GM10248 (cell line): Measurements from ENCODE around the gene CYBRD1.
"Not testable (repeated sequence)": the region's sequence is repeated elsewhere in the genome, so short reads cannot be mapped to it uniquely, and the experiment has no call there.

Experiments used
- CTCF ChIA-PET: fragments of 300-600 bp; sonication (Branson Sonifier 250); formaldehyde crosslinking; extraction: SDS; loops from one replicate; lab custom pipeline; 2021; ENCODE audit warnings: antibody characterized with exemption; lab: Yijun Ruan, JAX
- POLR2A ChIA-PET: fragments of 350-650 bp; sonication (Branson Sonifier 250); formaldehyde crosslinking; extraction: SDS; loops from one replicate; lab custom pipeline; 2020; ENCODE audit warnings: antibody characterized with exemption; lab: Yijun Ruan, JAX
- DNase-seq: peaks from one replicate; pipeline ENCODE4 v3.0.0; 2012; ENCODE audit errors: extremely low spot score
- TF ChIP-seq, protein P1 (sequence below): IDR thresholded peaks from 2 replicates; pipeline ENCODE4 v1.5.1; 2012; ENCODE audit warnings: mild to moderate bottlenecking, low read depth; ENCODE audit errors: extremely low read depth, missing control alignments, control extremely low read depth

The CYBRD1 gene

DNA sequence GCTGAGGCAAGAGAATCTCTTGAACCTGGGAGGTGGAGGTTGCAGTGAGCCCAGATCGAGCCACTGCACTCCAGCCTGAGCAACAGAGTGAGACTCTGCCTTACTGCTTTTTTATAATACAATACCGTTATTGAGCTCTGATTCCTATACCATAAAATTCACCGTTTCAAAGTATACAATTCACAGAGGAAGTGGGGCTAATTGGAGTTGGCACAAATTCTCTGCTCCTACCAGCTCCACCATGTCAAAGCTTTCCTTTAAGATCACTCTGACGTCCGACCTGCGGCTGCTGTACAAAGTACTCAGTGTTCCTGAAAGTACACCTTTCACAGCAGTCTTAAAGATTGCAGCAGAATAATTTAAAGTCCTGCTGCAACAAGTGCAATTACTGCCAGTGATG is 29.6 kb upstream of the CYBRD1 start:
- ChIA-PET POLR2A (no interaction called here), CTCF (interaction anchor here (1.2 kb wide), 1 partner anchor 14 kb away, joined by 3 read pairs; no protein-coding TSS in a partner anchor)
- TF ChIP-seq, protein P1, sequence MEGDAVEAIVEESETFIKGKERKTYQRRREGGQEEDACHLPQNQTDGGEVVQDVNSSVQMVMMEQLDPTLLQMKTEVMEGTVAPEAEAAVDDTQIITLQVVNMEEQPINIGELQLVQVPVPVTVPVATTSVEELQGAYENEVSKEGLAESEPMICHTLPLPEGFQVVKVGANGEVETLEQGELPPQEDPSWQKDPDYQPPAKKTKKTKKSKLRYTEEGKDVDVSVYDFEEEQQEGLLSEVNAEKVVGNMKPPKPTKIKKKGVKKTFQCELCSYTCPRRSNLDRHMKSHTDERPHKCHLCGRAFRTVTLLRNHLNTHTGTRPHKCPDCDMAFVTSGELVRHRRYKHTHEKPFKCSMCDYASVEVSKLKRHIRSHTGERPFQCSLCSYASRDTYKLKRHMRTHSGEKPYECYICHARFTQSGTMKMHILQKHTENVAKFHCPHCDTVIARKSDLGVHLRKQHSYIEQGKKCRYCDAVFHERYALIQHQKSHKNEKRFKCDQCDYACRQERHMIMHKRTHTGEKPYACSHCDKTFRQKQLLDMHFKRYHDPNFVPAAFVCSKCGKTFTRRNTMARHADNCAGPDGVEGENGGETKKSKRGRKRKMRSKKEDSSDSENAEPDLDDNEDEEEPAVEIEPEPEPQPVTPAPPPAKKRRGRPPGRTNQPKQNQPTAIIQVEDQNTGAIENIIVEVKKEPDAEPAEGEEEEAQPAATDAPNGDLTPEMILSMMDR, result no peak
- DNase-seq, result no peak

DNA sequence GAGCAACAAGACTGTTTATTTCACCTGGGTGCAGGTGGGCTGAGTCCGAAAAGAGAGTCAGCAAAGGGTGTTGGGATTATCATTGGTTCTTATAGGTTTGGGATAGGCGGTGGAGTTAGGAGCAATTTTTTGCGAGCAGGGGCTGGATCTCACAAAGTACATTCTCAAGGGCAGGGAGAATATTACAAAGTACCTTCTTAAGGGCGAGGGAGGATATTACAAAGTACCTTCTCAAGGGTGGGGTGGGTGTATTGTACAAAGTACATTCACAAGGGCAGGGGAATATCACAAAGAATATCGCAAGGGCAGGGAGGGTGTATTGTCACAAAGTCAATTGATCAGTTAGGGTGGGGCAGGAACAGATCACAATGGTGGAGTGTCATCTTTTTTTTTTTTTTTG is 24.6 kb upstream of the CYBRD1 start:
- CTCF ChIA-PET, DNase-seq, POLR2A ChIA-PET: not testable (repeated sequence)

DNA sequence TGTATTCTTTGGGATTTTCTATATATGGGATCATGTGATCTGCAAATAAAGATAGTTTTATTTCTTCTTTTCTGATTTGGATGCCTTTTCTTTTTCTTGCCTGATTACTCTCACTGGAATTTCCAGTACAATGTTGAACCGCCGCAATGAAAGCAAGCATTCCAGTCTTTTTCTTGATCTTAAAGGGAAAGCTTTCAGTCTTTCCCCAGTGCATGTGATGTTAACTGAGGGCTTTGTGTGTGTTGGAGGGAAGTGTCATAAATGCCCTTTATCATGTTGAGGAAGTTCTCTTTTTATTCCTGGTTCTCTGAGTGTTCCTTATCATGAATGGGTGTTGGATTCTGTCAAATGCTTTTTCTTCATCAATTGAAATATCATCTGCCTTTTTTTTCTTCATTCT is 16.9 kb upstream of the CYBRD1 start:
- DNase-seq, result no peak
- ChIA-PET CTCF (interaction anchor here (0.8 to 1.0 kb wide), 4 partner anchors 14 to 532 kb away, joined by 3 read pairs; no protein-coding TSS in a partner anchor), POLR2A (no interaction called here)
- TF ChIP-seq, protein P1, result no peak

DNA sequence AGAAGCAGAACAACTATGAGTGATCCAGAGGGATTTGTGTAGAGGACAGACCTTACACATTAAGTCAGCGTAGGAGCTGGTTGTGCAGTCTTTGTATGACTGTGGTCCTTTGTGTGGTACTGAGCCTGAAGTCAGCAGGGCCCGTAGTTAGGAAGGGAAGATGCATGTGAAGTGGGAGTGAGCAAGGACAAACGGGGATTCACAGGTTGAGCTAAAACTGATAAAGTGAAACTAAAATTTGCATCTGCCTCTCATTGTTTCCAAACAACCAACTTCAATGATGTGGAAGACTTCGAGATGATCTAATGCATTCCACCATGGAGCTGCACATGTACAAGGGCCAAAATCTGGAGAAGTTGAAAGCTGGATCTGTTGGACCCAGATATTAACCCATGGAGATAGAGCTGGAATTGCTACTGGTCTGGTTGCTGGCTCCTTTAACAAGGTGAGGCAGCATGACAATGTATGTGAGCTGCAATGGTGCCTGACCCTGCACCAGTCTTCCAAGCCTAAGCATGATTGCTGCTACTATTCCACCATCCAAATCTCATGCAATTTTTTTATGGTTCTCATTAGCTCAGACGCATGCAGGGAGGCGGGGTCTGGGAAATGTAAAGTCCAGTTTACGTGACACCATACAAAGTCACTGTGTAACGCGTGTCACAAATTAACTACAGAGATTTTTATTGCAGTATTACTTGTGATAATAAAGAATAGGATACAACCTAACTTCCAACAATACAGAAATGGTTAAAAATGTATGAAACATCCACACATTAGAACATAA is 12.1 kb upstream of the CYBRD1 start:
- ChIA-PET POLR2A (no interaction called here), CTCF (interaction anchor here (0.8 to 3.7 kb wide), 7 partner anchors 11 to 581 kb away, joined by 3 to 20 read pairs (median 5); partner anchors contain the start of genes CYBRD1 and GORASP2)
- TF ChIP-seq, protein P1, result no peak
- DNase-seq, result peak; percentile 65

DNA sequence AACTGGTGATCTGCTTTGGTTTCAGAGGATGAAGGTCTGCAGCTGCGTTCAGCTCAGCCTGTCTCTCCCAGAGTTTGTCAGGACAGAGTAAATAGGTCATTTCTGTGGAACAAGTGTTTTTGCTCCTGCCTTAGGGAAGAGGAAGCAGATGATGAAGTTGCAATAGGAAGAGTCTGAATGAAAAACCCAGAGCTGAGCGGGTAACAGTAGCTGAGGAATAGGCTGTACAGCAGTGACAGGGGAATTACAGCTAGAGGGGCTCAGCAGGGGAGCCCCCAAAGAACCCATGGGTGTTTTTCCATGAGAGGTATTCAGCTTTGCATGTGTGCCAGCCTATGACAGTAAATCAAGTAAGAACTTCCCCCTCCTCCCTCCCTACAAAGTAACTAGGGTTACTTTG is 10.3 kb upstream of the CYBRD1 start:
- POLR2A ChIA-PET, result no interaction called here
- TF ChIP-seq, protein P1, result no peak
- CTCF ChIA-PET, result interaction anchor here (1.0 to 3.7 kb wide), 5 partner anchors 9 to 583 kb away, joined by 3 to 20 read pairs (median 4); partner anchors contain the start of genes CYBRD1 and GORASP2
- DNase-seq, result no peak

DNA sequence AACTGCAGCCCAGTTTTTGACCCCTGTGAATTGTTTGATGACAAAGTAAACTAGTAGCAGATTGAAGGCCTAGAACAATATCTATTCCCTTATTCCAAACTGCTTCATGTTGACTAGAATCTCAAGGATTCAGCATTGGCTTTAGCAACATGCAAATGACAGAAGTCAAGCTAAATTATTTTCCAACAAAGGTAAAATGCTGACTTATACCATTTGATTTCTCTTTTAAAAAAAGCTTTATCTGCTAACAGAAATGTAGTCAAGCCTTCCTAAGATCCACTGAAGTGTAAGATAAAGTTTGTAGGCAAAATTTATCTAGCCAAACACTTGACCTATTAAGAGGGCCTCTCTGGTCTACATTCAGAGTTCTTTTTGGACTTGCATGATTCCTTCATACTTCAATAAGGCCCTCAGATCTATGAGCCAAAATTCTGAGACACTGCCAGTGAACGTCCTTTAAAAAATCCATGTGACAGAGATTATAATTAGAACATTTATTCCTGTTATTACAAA is 9.5 kb upstream of the CYBRD1 start:
- TF ChIP-seq, protein P1, result no peak
- no peak for DNase-seq
- CTCF ChIA-PET, result interaction anchor here (1.2 to 3.7 kb wide), 2 partner anchors 8 to 19 kb away, joined by 3 to 20 read pairs; partner anchors contain the start of gene CYBRD1
- POLR2A ChIA-PET, result no interaction called here
